ENCODE measurements around the gene RNASEH2A. TPM values are rescaled to one million over a fixed set of nuclear protein-coding genes. Genes with fewer than 3 reads are reported as not detected.

RNASEH2A gene
- total RNA-seq, 1 donor from 2014 or later = 3.4 TPM

- Histone ChIP-seq H3K9me3 (no peaks in the 10 kb centered on the region), H3K27ac (no peak overlapping the region), H3K4me3 (no peak overlapping the region), H3K27me3 (peaks cover 27% of the 10 kb centered on the region), H3K36me3 (no peaks in the 10 kb centered on the region), H3K4me1 (no peaks in the 10 kb centered on the region)
- DNase-seq (ENCODE audit: low spot score in 2 of 2) = no peak
- TF ChIP-seq CTCF (IDR thresholded peaks at IDR 0.05) = no peak
- intact Hi-C loops (cut with DNase I) = no loop called here
These were observed 22.1 kb downstream of the RNASEH2A start for GRCh38 chr19:12828494-12828893.

GRCh38 chr19:12833418-12833737, 27.0 kb downstream of the RNASEH2A start:
- H3K27ac ChIP-seq = no peak overlapping the region

GRCh38 chr19:12833738-12834565, 27.6 kb downstream of the RNASEH2A start:
- DNase-seq (ENCODE audit: low spot score in 2 of 2) = no peak
- intact Hi-C loops (cut with DNase I) = no loop called here
- Histone ChIP-seq H3K9me3 (no peaks in the 10 kb centered on the region), H3K36me3 (no peaks in the 10 kb centered on the region), H3K27ac (no peak overlapping the region), H3K4me3 (peak overlapping the region; percentile 45 to 58), H3K27me3 (peaks cover 54% of the 10 kb centered on the region), H3K4me1 (peaks cover 0 to 9% of the 10 kb centered on the region in 2 donors)
- TF ChIP-seq CTCF (IDR thresholded peaks at IDR 0.05) = no peak

More at GRCh38 chr19:12833418-12833737, 27.0 kb downstream of the RNASEH2A start:
- DNase-seq (ENCODE audit: low spot score in 2 of 2) = no peak
- no peak for TF ChIP-seq CTCF (IDR thresholded peaks at IDR 0.05)
- Histone ChIP-seq H3K4me1 (peaks cover 0 to 4% of the 10 kb centered on the region in 2 donors), H3K4me3 (peak overlapping the region; percentile 45 to 58), H3K9me3 (no peaks in the 10 kb centered on the region), H3K36me3 (no peaks in the 10 kb centered on the region), H3K27me3 (peaks cover 54% of the 10 kb centered on the region)
- intact Hi-C loops (cut with DNase I) = no loop called here

GRCh38 chr19:12834566-12834943, 28.2 kb downstream of the RNASEH2A start, which contains the start of gene RTBDN:
TSS of gene RTBDN (minus strand) at chr19:12834579. CDS start at chr19:12829979, 4,600 bp downstream.
- H3K27ac ChIP-seq = no peak within 1 kb of the TSS
- no peaks in the 10 kb centered on the region for H3K9me3 ChIP-seq
- peaks cover 58% of the 10 kb centered on the region for H3K27me3 ChIP-seq
- peaks cover 0 to 9% of the 10 kb centered on the region in 2 donors for H3K4me1 ChIP-seq
- no peaks in the 10 kb centered on the region for H3K36me3 ChIP-seq
- H3K4me3 ChIP-seq = peak within 1 kb of the TSS; percentile 45 to 58
- intact Hi-C loops (cut with DNase I) = no loop called here
- DNase-seq (ENCODE audit: low spot score in 2 of 2) = no peak
- TF ChIP-seq CTCF (IDR thresholded peaks at IDR 0.05) = no peak

GRCh38 chr19:12834976-12835757, 28.8 kb downstream of the RNASEH2A start:
- H3K36me3 ChIP-seq = no peaks in the 10 kb centered on the region
- TF ChIP-seq CTCF (IDR thresholded peaks at IDR 0.05) = no peak
- no peaks in the 10 kb centered on the region for H3K9me3 ChIP-seq
- no peak for DNase-seq (ENCODE audit: low spot score in 2 of 2)
- intact Hi-C loops (cut with DNase I) = no loop called here
- no peak overlapping the region for H3K27ac ChIP-seq
- no peak overlapping the region for H3K4me3 ChIP-seq
- peaks cover 60% of the 10 kb centered on the region for H3K27me3 ChIP-seq
- H3K4me1 ChIP-seq = peaks cover 0 to 9% of the 10 kb centered on the region in 2 donors
